ENCODE data around the gene KRTAP13-2.

The KRTAP13-2 gene

GRCh38 chr21:30372139-30372770 is at the start of gene KRTAP13-2:
KRTAP13-2 (minus strand) TSS chr21:30372271; CDS start chr21:30372213, 58 bp downstream.
- DNase-seq (ENCODE audit: low read depth in 2 of 2): no peak

GRCh38 chr21:30415993-30416392 is 43.9 kb upstream of the KRTAP13-2 start:
- no peak for DNase-seq (ENCODE audit: low read depth in 2 of 2)

- DNase-seq (ENCODE audit: low read depth in 2 of 2): no peak
These were observed 36.9 kb upstream of the KRTAP13-2 start for GRCh38 chr21:30408782-30409494.

GRCh38 chr21:30395731-30396130 is 23.7 kb upstream of the KRTAP13-2 start, which contains the start of gene KRTAP13-1:
KRTAP13-1 (plus strand) TSS chr21:30396031; CDS start chr21:30396087, 56 bp downstream.
- DNase-seq (ENCODE audit: low read depth in 2 of 2): no peak

GRCh38 chr21:30391492-30392025 is 19.5 kb upstream of the KRTAP13-2 start:
- DNase-seq (ENCODE audit: low read depth in 2 of 2): no peak

- no peak for DNase-seq (ENCODE audit: low read depth in 2 of 2)
These were observed 10.1 kb upstream of the KRTAP13-2 start for GRCh38 chr21:30382201-30382600.

- no peak for DNase-seq (ENCODE audit: low read depth in 2 of 2)
These were observed 16.2 kb downstream of the KRTAP13-2 start for GRCh38 chr21:30355906-30356305.

- no peak for DNase-seq (ENCODE audit: low read depth in 2 of 2)
These were observed 17.6 kb downstream of the KRTAP13-2 start for GRCh38 chr21:30354308-30355005.

- DNase-seq (ENCODE audit: low read depth in 2 of 2): no peak
These were observed 20.5 kb downstream of the KRTAP13-2 start for GRCh38 chr21:30351534-30351933.

- DNase-seq (ENCODE audit: low read depth in 2 of 2): no peak
These were observed 22.5 kb downstream of the KRTAP13-2 start for GRCh38 chr21:30349572-30349971.

- no peak for DNase-seq (ENCODE audit: low read depth in 2 of 2)
These were observed 23.6 kb downstream of the KRTAP13-2 start, which contains the start of gene KRTAP23-1 for GRCh38 chr21:30348506-30348905. KRTAP23-1 (minus strand) TSS chr21:30348606; CDS start chr21:30348606, 0 bp downstream.

- DNase-seq (ENCODE audit: low read depth in 2 of 2): no peak
These were observed 27.1 kb downstream of the KRTAP13-2 start for GRCh38 chr21:30345014-30345413.

GRCh38 chr21:30340714-30341573 is 31.1 kb downstream of the KRTAP13-2 start:
- peak in 1 of 2 donors; percentile 1 for DNase-seq (ENCODE audit: low read depth in 2 of 2)

- no peak for DNase-seq (ENCODE audit: low read depth in 2 of 2)
These were observed 33.4 kb downstream of the KRTAP13-2 start for GRCh38 chr21:30338717-30339116.

- DNase-seq (ENCODE audit: low read depth in 2 of 2): no peak
These were observed 34.3 kb downstream of the KRTAP13-2 start for GRCh38 chr21:30337772-30338171.

GRCh38 chr21:30337276-30337744 is 34.8 kb downstream of the KRTAP13-2 start, which contains the start of gene KRTAP27-1:
KRTAP27-1 (minus strand) TSS chr21:30337694; CDS start chr21:30337668, 26 bp downstream.
- no peak for DNase-seq (ENCODE audit: low read depth in 2 of 2)

GRCh38 chr21:30336596-30336995 is 35.5 kb downstream of the KRTAP13-2 start:
- no peak for DNase-seq (ENCODE audit: low read depth in 2 of 2)

GRCh38 chr21:30333736-30334135 is 38.3 kb downstream of the KRTAP13-2 start:
- no peak for DNase-seq (ENCODE audit: low read depth in 2 of 2)

GRCh38 chr21:30332681-30333080 is 39.4 kb downstream of the KRTAP13-2 start:
- no peak for DNase-seq (ENCODE audit: low read depth in 2 of 2)

GRCh38 chr21:30329203-30329875 is 42.7 kb downstream of the KRTAP13-2 start:
- DNase-seq (ENCODE audit: low read depth in 2 of 2): no peak
